HL-60 (cell line): Measurements from ENCODE around the gene TBC1D5.

Experiments used
- GABPA ChIP-seq: IDR thresholded peaks from 2 replicates; pipeline ENCODE4 v1.6.1; 2012; ENCODE audit warnings: low read depth
- POLR2AphosphoS5 ChIP-seq: IDR thresholded peaks from 2 replicates; pipeline ENCODE4 v1.6.1; 2012; ENCODE audit warnings: low read depth
- TF ChIP-seq, protein P1 (sequence below): IDR thresholded peaks from one replicate; pipeline ENCODE4 v1.5.1; 2011; ENCODE audit warnings: low read length, control low read depth, inconsistent platforms; ENCODE audit not compliant: insufficient read depth
- TF ChIP-seq, protein P2 (sequence below): IDR thresholded peaks from 2 replicates; pipeline ENCODE4 v1.6.1; 2012; ENCODE audit warnings: low read depth; ENCODE audit not compliant: insufficient replicate concordance

DNA sequence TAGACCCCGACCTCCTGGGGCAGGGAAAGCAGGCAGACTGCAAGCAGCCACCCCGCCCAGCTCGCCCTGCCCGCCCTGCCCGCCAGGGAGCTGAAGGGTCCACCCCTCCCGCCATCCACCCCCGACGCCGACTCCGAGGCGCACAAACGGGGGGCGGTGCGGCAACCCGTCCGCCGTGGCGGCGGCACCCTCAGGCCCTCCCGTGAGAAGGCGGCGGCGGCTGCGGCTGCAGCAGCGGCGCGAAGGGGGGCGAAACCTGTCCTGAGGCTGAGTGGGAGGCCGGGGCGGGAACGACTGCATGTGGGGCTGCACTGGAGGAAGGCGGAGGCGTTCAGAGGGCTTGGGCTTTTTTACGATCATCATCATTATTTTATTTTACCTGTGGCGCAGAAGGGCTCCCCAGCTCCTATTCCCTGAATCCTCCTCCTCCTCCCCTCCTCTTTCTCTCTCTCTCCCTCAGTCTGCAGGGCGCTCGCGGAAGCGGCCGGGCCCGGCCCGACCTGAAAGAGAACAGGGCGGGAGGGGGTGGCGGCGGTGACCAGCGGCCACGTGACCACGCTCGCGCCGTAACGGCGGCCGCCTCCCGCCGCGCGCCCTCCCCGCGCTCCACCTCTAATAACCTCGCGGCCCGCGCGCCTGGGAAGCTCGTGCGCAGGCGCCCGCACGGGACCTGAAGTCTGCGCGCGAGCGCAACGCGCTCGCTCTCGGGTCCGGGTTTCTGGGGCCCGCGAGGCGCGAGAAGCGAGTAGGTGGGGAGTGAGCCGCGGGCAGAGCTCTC lies at the start of gene TBC1D5:
- TF ChIP-seq, protein P1, sequence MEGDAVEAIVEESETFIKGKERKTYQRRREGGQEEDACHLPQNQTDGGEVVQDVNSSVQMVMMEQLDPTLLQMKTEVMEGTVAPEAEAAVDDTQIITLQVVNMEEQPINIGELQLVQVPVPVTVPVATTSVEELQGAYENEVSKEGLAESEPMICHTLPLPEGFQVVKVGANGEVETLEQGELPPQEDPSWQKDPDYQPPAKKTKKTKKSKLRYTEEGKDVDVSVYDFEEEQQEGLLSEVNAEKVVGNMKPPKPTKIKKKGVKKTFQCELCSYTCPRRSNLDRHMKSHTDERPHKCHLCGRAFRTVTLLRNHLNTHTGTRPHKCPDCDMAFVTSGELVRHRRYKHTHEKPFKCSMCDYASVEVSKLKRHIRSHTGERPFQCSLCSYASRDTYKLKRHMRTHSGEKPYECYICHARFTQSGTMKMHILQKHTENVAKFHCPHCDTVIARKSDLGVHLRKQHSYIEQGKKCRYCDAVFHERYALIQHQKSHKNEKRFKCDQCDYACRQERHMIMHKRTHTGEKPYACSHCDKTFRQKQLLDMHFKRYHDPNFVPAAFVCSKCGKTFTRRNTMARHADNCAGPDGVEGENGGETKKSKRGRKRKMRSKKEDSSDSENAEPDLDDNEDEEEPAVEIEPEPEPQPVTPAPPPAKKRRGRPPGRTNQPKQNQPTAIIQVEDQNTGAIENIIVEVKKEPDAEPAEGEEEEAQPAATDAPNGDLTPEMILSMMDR: no peak
- TF ChIP-seq POLR2AphosphoS5: peak; percentile 92
- TF ChIP-seq, protein P2, sequence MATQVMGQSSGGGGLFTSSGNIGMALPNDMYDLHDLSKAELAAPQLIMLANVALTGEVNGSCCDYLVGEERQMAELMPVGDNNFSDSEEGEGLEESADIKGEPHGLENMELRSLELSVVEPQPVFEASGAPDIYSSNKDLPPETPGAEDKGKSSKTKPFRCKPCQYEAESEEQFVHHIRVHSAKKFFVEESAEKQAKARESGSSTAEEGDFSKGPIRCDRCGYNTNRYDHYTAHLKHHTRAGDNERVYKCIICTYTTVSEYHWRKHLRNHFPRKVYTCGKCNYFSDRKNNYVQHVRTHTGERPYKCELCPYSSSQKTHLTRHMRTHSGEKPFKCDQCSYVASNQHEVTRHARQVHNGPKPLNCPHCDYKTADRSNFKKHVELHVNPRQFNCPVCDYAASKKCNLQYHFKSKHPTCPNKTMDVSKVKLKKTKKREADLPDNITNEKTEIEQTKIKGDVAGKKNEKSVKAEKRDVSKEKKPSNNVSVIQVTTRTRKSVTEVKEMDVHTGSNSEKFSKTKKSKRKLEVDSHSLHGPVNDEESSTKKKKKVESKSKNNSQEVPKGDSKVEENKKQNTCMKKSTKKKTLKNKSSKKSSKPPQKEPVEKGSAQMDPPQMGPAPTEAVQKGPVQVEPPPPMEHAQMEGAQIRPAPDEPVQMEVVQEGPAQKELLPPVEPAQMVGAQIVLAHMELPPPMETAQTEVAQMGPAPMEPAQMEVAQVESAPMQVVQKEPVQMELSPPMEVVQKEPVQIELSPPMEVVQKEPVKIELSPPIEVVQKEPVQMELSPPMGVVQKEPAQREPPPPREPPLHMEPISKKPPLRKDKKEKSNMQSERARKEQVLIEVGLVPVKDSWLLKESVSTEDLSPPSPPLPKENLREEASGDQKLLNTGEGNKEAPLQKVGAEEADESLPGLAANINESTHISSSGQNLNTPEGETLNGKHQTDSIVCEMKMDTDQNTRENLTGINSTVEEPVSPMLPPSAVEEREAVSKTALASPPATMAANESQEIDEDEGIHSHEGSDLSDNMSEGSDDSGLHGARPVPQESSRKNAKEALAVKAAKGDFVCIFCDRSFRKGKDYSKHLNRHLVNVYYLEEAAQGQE: peak; percentile 56
- TF ChIP-seq GABPA: no peak
